SIG-M5 (cell line): ENCODE results near the gene SLC7A1.

Experiments used
- DNase-seq: peaks from one replicate; lab custom pipeline; 2025; lab: John Stamatoyannopoulos, UW

SLC7A1 gene

DNA sequence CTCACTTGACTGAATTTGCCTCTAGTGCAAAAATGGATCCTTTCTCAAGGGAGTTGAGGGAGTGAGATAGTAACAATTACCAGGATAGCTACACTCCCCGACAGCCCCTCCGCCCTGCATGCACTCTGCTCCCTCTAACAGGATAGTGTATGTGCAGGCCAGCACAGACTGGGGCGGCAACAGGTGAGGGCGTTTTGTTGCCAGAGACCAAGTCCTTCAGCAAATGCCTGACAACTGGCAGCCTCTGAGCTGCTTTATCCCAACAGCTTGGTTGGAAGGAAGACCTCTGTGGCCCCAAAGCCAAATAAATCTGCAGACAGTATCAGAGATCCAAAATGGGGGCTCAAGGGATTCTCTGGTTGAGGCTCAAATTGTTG is 86.6 kb downstream of the SLC7A1 start:
- DNase-seq = no peak

DNA sequence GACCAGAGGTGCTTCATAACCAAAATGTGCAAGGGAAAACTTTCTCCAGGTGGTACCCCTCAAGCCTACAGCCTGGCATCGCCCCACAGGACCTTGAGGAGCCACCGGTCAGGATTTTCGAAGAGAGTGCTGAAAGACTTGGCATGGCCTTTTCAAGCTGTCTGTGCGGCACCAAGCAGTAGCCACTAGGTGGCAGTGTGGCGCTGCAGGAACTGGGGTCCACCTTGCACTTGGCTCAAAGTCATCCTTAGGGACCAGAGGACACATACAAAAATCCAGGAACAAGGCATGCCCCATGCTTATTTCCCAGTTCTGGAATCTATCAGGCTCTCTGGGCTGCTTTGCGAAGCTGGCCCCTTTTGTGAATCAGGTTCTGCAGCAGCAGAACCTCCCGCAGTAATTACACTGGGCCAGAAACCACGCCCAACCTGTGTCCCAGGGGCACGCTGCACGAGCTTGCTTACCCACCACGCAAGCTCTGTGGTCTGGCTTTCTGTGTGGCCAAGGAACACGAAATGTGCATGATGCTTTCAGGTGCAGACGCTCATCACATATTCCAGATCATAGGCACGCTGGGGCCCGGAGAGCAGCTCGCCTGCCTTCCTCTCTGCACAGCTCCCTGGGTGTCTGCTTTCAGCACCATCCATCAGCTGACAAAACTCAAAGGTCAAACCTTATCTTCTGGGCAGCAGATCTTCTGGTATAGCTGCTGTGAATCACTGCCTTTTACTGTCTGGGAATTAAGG is 87.2 kb downstream of the SLC7A1 start:
- peak; percentile 6 for DNase-seq

GRCh38 chr13:29507356-29507755 is 88.1 kb downstream of the SLC7A1 start:
- no peak for DNase-seq

DNA sequence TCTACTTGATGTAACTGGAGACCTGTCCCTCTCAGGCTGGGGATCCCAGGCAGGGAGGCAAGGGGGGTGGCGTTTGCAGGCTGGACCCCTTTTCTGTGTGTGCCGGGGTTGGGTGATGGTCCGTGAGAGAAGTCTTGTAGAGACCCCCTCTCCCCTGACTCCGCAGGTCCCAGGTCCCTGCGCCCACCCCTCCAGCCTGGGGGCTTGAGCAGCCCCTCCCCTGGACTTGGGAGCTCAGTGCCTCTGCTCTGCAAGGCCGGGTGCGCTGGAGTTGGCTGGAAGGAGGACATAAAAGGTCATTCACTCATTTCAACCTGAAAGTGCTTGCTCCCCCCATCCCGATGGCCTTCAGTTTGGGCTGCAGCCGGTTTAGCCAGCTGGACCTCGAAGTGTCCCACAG is 89.5 kb downstream of the SLC7A1 start:
- DNase-seq = no peak

DNA sequence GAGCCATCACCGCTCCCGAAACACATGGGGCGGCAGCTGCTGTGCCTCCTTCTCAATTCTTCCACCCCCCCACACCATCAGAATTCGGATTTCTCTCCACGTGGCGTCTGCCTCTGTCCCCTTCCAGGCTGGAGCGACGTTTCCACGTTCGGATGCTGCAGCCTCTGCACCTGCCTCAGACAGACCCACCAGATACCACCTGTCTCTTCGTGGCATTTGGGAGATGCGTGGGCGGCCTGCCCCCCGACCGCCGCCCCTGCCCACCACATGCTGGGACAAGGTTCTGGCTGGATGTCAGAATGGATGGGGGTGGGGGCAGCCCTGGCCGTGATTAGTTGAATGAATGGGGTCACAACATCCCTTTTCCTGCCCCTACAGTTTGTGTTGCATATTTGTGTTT is 90.0 kb downstream of the SLC7A1 start:
- DNase-seq = no peak

DNA sequence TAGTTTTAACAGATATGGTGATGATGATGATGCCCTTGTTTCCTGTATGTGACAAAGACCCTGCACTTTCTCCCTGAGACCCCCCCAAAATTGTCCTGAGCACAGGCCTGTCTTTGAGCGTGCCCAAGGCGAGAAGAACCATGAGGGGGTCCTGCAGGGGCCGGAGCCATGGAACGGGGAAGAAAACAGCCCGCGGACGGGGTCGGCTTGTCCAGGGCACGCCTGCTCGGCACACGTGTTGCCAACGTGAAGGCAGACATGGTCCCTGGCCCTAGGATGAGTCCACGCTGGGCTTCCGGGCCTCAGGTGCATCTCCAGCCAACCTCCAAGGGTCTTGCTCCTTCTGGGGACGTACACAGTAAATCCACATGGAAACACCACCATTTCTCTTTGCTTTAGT is 90.8 kb downstream of the SLC7A1 start:
- no peak for DNase-seq

DNA sequence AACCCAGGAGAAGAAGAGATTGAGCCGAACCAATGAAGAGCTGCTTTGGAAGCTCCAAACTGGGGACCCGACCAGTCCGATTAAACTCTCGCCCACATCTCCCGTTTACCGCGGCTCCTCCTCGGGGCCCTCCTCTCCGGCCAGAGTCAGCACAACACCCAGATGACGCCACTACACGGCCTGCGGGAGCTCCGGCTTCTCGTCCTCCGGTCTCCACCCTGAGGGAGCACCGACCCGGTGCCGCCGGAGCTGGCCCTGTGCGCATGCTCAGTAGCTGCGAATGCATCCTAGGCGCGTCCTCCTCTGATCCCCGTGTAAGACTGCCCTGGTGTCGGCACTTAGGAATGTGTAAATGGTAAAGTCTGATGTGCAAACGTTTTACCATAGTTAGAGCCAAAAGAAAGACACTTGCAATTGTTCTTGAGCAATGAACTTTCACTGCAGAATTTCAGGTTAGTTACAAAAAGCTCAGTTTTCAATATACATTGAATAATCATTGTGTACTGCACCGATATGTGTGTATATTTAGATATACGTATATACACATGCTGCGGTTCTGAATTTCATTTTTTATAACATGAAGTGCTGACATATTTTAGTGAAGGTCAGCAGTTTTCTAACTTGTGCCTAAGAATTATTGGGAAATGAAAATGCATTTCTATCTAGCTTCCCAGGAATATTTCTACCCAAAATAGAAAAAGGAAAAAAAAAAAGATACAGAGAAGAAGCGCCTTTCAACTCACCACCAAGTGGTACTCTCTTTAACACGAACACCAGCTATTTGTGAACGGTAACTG is 92.2 kb downstream of the SLC7A1 start:
- no peak for DNase-seq

- no peak for DNase-seq
Observed at GRCh38 chr13:29502391-29503008, 93.0 kb downstream of the SLC7A1 start.

GRCh38 chr13:29501674-29502073 is 93.8 kb downstream of the SLC7A1 start:
- DNase-seq = no peak

- no peak for DNase-seq
Observed at GRCh38 chr13:29500386-29500785, 95.1 kb downstream of the SLC7A1 start.

- no peak for DNase-seq
Observed at GRCh38 chr13:29499506-29500165, 95.9 kb downstream of the SLC7A1 start.

DNA sequence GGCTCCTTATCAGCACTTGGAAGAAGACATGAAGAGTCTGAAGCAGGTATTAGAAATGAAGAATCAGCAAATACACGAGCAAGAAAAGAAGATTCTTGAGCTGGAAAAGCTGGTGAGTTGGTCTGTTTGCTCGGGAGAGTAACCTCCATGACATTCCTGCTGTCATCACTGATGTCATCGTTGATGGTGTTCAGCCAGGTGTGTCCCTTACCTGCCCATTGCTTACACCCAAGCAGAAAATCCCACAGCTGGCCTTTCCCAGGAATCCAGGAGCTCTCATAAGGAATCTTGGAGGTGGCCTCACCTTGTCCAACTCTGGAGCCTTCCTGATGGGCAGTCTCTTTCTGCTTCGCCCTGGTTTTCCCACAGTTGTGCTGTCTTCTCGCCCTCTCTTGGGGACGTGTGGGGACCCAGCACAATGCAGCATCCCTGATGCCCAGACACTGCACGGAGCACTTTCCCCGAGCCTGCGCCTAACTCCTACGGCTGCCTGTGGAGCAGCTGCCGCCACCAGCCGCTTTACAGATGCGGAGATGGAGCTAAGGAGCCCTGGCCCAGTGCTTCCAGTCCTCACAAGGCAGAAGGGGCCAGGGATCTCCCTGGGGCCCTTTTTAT is 97.0 kb downstream of the SLC7A1 start:
- DNase-seq = no peak

- DNase-seq = no peak
Observed at GRCh38 chr13:29497137-29497654, 98.3 kb downstream of the SLC7A1 start.

DNA sequence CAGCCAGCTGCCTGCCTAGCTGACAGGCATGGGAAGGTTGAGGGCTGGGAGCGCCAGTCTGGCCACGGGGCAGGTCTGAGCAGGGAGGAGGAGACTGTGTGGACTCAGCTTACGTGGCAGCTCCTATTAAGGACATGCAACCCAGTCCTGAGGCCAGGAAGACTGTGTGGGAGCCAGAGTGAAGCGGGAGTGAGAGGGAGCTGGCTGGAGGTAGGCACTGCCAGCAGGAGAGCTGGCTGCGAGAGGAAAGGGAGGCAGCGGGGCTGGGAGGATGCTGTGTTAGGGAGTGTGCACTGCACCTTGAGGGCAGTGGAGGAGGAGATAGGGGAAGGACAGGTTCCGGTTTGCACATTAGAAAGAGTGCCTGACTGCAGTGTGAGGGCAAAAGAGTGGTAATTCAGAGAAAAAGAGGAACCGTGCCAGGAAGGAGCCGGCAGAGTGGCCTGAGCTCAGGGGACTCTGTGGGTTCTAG is 99.2 kb downstream of the SLC7A1 start:
- DNase-seq = peak; percentile 77

- DNase-seq = no peak
Observed at GRCh38 chr13:29494520-29494919, 101.0 kb downstream of the SLC7A1 start.

- DNase-seq = no peak
Observed at GRCh38 chr13:29493796-29494195, 101.7 kb downstream of the SLC7A1 start.

- DNase-seq = no peak
Observed at GRCh38 chr13:29491248-29491647, 104.2 kb downstream of the SLC7A1 start.

GRCh38 chr13:29490561-29490885 is 105.0 kb downstream of the SLC7A1 start:
- DNase-seq = no peak

GRCh38 chr13:29489650-29490560 is 105.6 kb downstream of the SLC7A1 start:
- no peak for DNase-seq
